Measurements from ENCODE around the gene C2orf74. TPM values are rescaled to one million over a fixed set of nuclear protein-coding genes. Genes with fewer than 3 reads are reported as not detected.

The C2orf74 gene
- total RNA-seq, 4 donors from 2014 or later: 1.8 to 14.4 (median 9.4) TPM

DNA sequence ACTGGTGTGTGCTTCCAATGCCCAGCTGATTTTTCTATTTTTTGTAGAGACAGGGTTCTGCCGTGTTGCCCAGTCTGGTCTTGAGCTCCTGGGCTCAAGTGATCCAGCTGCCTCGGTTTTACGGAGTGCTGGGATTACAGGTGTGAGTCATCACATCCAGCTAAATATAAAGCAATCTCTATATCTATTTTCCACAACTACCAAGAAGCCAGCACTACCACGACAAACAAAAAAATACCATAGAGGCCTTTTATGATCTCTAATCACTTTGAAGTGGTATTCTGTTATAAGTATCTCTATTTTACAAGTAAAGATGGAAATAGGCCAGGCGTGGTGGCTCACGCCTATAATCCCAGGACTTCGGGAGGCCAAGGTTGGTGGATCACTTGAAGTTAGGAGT, 34.7 kb downstream of the C2orf74 start:
- no peaks in the 10 kb centered on the region for H3K4me1 ChIP-seq

DNA sequence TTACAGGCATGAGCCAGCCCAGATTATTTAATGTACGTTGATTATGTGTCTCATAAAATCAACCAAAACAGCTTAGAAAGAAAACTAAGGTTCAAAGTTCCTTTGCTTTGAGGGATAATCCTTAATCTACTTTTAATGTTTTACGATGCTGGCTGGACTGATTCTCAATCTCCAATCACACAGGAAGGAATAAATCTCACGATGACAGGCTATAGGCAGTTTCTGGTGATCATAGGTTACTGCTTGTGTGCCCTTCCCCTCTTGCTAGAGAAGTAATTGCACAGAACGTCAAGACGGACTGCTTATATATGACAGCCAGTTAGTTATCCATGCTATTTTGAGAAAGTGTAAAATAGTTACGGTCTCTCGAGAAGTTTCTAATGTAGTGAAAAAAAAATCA, 43.1 kb downstream of the C2orf74 start:
- Histone ChIP-seq H3K27me3 (no peaks in the 10 kb centered on the region), H3K9me3 (no peaks in the 10 kb centered on the region), H3K4me1 (no peaks in the 10 kb centered on the region), H3K4me3 (no peak overlapping the region), H3K27ac (no peak overlapping the region), H3K36me3 (peaks cover 84% of the 10 kb centered on the region)
- DNase-seq (ENCODE audit: low spot score in 2 of 2): no peak
- WGBS: 92% methylated on average over 7 of the region's 7 CpGs
- TF ChIP-seq, protein P1, sequence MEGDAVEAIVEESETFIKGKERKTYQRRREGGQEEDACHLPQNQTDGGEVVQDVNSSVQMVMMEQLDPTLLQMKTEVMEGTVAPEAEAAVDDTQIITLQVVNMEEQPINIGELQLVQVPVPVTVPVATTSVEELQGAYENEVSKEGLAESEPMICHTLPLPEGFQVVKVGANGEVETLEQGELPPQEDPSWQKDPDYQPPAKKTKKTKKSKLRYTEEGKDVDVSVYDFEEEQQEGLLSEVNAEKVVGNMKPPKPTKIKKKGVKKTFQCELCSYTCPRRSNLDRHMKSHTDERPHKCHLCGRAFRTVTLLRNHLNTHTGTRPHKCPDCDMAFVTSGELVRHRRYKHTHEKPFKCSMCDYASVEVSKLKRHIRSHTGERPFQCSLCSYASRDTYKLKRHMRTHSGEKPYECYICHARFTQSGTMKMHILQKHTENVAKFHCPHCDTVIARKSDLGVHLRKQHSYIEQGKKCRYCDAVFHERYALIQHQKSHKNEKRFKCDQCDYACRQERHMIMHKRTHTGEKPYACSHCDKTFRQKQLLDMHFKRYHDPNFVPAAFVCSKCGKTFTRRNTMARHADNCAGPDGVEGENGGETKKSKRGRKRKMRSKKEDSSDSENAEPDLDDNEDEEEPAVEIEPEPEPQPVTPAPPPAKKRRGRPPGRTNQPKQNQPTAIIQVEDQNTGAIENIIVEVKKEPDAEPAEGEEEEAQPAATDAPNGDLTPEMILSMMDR (IDR thresholded peaks at IDR 0.05): no peak

More for the DNA sequence above, 34.7 kb downstream of the C2orf74 start:
- Histone ChIP-seq H3K27ac (no peak overlapping the region), H3K36me3 (peaks cover 53% of the 10 kb centered on the region), H3K9me3 (no peaks in the 10 kb centered on the region), H3K4me3 (no peak overlapping the region), H3K27me3 (no peaks in the 10 kb centered on the region)
- TF ChIP-seq POLR2A (IDR thresholded peaks at IDR 0.05): no peak
- TF ChIP-seq POLR2AphosphoS5 (IDR thresholded peaks at IDR 0.05): no peak
- TF ChIP-seq, protein P1 (IDR thresholded peaks at IDR 0.05): no peak
- no peak for TF ChIP-seq EP300 (IDR thresholded peaks at IDR 0.05)
- no peak for DNase-seq (ENCODE audit: low spot score in 2 of 2)
- WGBS: 85% methylated on average over 7 of the region's 7 CpGs

DNA sequence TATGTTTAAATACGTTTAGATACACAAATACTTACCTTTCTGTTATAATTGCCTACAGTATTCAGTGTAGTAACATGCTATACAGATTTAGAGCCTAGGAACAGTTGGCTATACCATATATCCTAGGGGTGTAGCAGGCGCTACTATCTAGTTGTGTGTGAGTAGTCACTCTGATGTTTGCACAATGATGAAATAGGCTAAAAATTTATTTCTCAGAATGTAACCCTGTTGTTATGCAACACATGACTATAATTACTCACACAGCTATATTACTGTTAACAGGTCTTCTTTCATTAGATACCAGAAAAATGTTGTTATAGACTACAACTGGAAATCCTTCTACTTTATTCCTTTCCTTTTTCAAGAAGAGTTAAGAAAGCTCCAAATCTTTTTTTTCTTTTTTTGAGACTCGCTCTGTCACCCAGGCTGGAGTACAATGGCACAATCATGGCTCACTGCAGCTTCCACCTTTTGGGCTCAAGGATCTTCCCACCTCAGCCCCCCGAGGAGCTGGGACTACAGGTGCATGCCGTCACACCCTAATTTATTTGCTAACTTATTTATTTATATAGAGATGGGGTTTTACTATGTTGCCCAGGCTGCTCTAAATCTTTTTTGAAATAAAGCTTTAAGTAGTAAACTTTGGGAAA, 48.5 kb downstream of the C2orf74 start:
- Histone ChIP-seq H3K36me3 (peaks cover 80% of the 10 kb centered on the region), H3K4me3 (no peak overlapping the region), H3K27me3 (no peaks in the 10 kb centered on the region), H3K27ac (no peak overlapping the region), H3K4me1 (no peaks in the 10 kb centered on the region), H3K9me3 (no peaks in the 10 kb centered on the region)
- TF ChIP-seq POLR2A (IDR thresholded peaks at IDR 0.05) (no peak), EP300 (IDR thresholded peaks at IDR 0.05) (no peak), POLR2AphosphoS5 (IDR thresholded peaks at IDR 0.05) (no peak)
- TF ChIP-seq, protein P1 (IDR thresholded peaks at IDR 0.05): no peak
- WGBS: 91% methylated on average over 5 of the region's 5 CpGs
- DNase-seq (ENCODE audit: low spot score in 2 of 2): no peak

DNA sequence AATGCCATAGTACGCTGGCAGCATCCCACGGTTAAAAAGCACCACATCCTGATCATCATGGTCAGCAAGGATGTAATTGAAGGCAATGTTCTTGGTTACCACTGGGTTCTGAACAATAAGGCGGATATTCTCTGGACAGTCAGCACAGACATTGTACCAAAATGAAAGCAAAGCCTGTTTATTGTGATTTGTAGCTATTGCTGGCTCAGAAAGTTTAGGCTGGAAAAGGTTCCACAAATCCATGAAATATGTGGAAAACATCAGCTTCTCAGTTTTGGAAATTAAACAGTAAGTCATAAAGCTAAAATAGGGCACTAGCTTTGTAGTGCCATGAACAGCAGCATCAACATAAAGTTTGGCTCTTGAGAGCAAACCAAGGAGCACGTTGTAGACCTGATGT, 52.2 kb downstream of the C2orf74 start:
- peaks cover 70% of the 10 kb centered on the region for H3K36me3 ChIP-seq
- H3K9me3 ChIP-seq: no peaks in the 10 kb centered on the region
- DNase-seq (ENCODE audit: low spot score in 2 of 2): no peak
- H3K27me3 ChIP-seq: no peaks in the 10 kb centered on the region
- no peak overlapping the region for H3K4me3 ChIP-seq
- H3K4me1 ChIP-seq: no peaks in the 10 kb centered on the region
- TF ChIP-seq EP300 (IDR thresholded peaks at IDR 0.05) (no peak), POLR2A (IDR thresholded peaks at IDR 0.05) (no peak), POLR2AphosphoS5 (IDR thresholded peaks at IDR 0.05) (no peak)
- TF ChIP-seq, protein P1 (IDR thresholded peaks at IDR 0.05): no peak
- no peak overlapping the region for H3K27ac ChIP-seq
- WGBS: 91% methylated on average over 4 of the region's 4 CpGs

Other genes starting within 250 kb of the C2orf74 start
- gene PEX13, start 144.5 kb upstream of the C2orf74 start, total RNA-seq: 10 to 100 TPM; 29.5 to 39.2 (median 34.8) TPM
- gene PUS10, start 143.9 kb upstream of the C2orf74 start, total RNA-seq: 10 to 100 TPM in 1 of 4 donors, 1 to 10 TPM in 3; 3.3 to 14.0 (median 6.6) TPM
- gene SANBR, start 96.3 kb upstream of the C2orf74 start, total RNA-seq: 1 to 10 TPM; 2.7 to 7.9 (median 4.0) TPM